Activated CD4-positive, alpha-beta T cell treated with anti-CD3 and anti-CD28 coated beads for 48 hours (primary cell): ENCODE measurements around the gene VPS54.
A peak's percentile ranks its signal among the peaks of the same experiment; 100 is the strongest.
"Not testable (repeated sequence)": the region's sequence is repeated elsewhere in the genome, so short reads cannot be mapped to it uniquely, and the experiment has no call there.

Experiments used
- DNase-seq: peaks from one replicate; pipeline ENCODE4 v3.0.0-alpha.2; 2020

VPS54 gene

GRCh38 chr2:63991173-63991999, 27.8 kb downstream of the VPS54 start:
- DNase-seq: not testable (repeated sequence)

- DNase-seq: no peak
These were observed 29.2 kb downstream of the VPS54 start for GRCh38 chr2:63990072-63990471.

- DNase-seq: not testable (repeated sequence)
These were observed 30.3 kb downstream of the VPS54 start for GRCh38 chr2:63988842-63989436.

GRCh38 chr2:63984606-63985359, 34.4 kb downstream of the VPS54 start:
- DNase-seq: no peak

- DNase-seq: no peak
These were observed 35.1 kb downstream of the VPS54 start for GRCh38 chr2:63983986-63984605.

GRCh38 chr2:63982335-63982734, 36.9 kb downstream of the VPS54 start:
- no peak for DNase-seq

GRCh38 chr2:63981702-63982103, 37.5 kb downstream of the VPS54 start:
- DNase-seq: no peak

GRCh38 chr2:63980794-63981193, 38.4 kb downstream of the VPS54 start:
- no peak for DNase-seq

GRCh38 chr2:63977904-63978303, 41.3 kb downstream of the VPS54 start:
- DNase-seq: peak; percentile 44

GRCh38 chr2:63976125-63976510, 43.1 kb downstream of the VPS54 start:
- DNase-seq: no peak

GRCh38 chr2:63975437-63976124, 43.6 kb downstream of the VPS54 start:
- DNase-seq: peak; percentile 50

- DNase-seq: not testable (repeated sequence)
These were observed 44.2 kb downstream of the VPS54 start for GRCh38 chr2:63975036-63975435.

- DNase-seq: no peak
These were observed 57.0 kb downstream of the VPS54 start for GRCh38 chr2:63962186-63962585.

GRCh38 chr2:63950414-63950813, 68.8 kb downstream of the VPS54 start:
- no peak for DNase-seq

GRCh38 chr2:63942788-63943187, 76.4 kb downstream of the VPS54 start:
- DNase-seq: no peak

GRCh38 chr2:63932104-63932503, 87.1 kb downstream of the VPS54 start:
- not testable (repeated sequence) for DNase-seq

- DNase-seq: no peak
These were observed 92.4 kb downstream of the VPS54 start for GRCh38 chr2:63926815-63927214.

- DNase-seq: no peak
These were observed 104.9 kb downstream of the VPS54 start for GRCh38 chr2:63914311-63914710.

- DNase-seq: no peak
These were observed 116.2 kb downstream of the VPS54 start for GRCh38 chr2:63903003-63903402.

GRCh38 chr2:63902149-63902548, 117.1 kb downstream of the VPS54 start:
- DNase-seq: no peak

GRCh38 chr2:63899639-63900038, 119.6 kb downstream of the VPS54 start:
- no peak for DNase-seq

GRCh38 chr2:63898839-63899238, 120.4 kb downstream of the VPS54 start:
- no peak for DNase-seq

GRCh38 chr2:63894167-63894566, 125.1 kb downstream of the VPS54 start:
- no peak for DNase-seq
